GM18867 (cell line): Measurements from ENCODE around the gene RAPGEF1.

Experiments used
- ATAC-seq: cut with Tn5 transposase; IDR thresholded peaks from one replicate; pipeline ENCODE4 v1.9.1; 2021; ENCODE audit warnings: mild to moderate bottlenecking, moderate library complexity; ENCODE audit not compliant: unreplicated experiment

RAPGEF1 gene

GRCh38 chr9:131591845-131592208 lies 148.0 kb downstream of the RAPGEF1 start:
- no peak for ATAC-seq

GRCh38 chr9:131590907-131591844 lies 148.7 kb downstream of the RAPGEF1 start:
- no peak for ATAC-seq

DNA sequence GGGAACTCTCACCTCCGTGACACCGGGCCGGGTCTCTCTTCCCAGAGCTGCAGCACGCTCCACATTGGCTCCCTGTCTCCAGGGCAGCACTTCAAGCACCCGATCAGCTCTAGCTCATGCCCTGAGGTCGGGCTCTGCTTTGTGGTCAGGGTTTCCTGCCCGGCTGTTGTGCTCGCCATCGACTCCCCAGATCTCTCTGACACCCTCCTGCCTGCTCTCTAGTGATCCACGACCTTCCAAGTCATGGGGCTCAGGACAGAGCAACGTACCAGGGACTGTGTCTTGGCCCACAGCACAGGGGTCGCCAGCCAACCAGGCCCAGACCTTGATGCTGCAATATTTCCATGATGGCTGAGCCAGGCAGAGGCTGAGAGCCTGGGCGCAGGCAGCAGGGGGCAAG lies 149.4 kb downstream of the RAPGEF1 start:
- no peak for ATAC-seq

DNA sequence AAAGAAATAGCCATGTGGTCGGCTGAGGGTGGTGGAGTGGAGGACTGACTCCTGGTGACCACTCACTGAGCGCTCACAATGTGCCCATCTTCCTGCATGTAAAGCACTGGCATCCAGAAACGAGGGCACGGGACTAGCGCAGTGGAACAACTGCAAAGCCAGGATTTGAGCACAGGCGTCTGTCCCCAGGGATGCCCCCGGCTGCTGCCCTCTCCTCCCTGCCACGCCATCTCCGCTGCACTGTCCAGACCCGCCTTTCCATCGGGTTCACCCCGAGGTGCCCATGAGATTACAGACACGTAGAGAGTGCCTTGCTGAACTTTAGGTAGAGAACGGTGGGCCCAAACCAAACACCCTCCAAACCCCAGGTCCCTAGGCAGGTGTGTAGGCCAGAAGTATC lies 149.9 kb downstream of the RAPGEF1 start:
- ATAC-seq, result no peak

- no peak for ATAC-seq
Measured at GRCh38 chr9:131589124-131589711, 150.7 kb downstream of the RAPGEF1 start.

- no peak for ATAC-seq
Measured at GRCh38 chr9:131588396-131588795, 151.5 kb downstream of the RAPGEF1 start.

DNA sequence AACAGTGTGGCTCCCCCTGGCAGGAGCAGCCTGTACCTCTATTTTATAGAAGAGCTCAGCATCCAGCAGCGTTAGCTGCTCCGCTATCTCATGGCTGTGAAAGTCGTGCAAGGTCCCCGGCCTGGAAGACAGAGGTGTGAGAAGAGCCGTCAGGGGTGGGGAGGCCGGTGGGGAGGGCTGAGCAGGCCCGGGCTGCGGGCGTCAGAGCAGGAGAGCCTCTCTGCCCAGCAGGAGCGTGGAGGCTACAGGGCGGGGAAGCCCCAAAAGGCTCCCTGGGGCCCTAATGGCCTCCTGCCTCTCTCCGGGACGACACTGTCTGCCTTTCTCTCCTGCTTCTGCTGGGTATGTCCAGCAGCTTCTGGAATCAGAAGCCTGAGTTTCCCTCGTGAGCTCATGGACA lies 152.0 kb downstream of the RAPGEF1 start:
- no peak for ATAC-seq

DNA sequence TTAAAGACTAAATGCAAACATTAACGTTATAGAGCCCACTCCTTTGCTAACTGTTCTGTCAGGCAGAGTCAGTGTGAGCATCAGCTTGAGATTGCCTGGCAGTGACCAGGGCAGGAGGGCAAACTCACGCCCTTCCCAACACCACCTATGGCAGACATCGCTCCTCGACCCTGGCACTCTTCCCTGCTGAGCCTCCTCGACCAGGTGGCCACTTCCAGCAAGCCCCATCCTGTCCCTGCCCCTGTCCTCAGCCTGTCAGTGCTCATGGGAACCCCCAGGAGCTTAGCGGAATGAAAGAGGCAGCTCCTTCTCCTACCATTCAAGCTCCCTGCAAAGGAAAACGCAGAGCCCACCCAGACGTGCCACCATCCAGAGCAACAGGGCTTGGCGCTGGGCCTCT lies 152.5 kb downstream of the RAPGEF1 start:
- no peak for ATAC-seq

GRCh38 chr9:131585375-131585774 lies 154.5 kb downstream of the RAPGEF1 start:
- ATAC-seq, result no peak

- ATAC-seq, result no peak
Measured at GRCh38 chr9:131584858-131585257, 155.0 kb downstream of the RAPGEF1 start.

- ATAC-seq, result no peak
Measured at GRCh38 chr9:131583836-131584555, 155.9 kb downstream of the RAPGEF1 start.

GRCh38 chr9:131583337-131583645 lies 156.6 kb downstream of the RAPGEF1 start:
- ATAC-seq, result no peak

GRCh38 chr9:131582466-131583336 lies 157.2 kb downstream of the RAPGEF1 start:
- no peak for ATAC-seq

DNA sequence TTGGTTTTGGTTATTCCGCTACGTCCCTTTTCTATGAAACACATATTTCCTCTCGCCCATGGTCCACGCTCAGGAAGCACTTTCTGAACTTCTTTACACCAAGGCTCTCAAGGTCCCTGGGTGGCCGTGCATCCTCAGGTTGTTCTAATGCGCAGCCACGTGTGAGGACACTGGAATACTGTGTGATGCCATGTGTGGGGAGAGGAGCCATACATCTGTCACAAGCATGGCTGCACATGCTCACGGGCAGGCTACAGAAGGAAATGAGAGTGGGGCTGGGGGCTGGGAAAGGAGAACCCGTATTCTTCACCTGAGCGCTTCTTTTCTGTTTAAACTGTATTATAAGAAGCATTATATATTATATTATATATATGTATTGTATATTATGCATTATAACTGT lies 157.8 kb downstream of the RAPGEF1 start:
- no peak for ATAC-seq

- no peak for ATAC-seq
Measured at GRCh38 chr9:131580358-131580757, 159.5 kb downstream of the RAPGEF1 start.

DNA sequence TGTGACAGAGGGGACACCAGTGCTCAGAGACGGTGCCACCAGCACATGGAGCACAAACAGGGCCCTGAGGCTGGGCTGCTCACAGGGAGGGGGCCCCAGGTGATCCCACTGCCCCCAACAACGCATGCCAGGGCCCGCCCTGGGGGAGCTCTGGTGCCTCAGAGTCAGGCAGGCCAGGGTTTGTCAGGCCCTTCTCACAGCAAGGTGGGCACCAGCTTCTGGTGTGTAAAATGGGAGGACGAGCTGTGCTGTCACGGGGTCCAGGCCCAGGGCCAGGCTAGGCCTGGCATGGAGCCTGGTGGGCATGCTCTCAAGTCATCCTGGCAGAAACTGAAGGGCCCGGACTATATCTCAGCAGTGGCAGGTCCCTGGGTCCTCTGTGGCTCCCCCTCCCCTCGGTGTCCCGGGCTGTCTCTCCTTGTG lies 160.1 kb downstream of the RAPGEF1 start:
- no peak for ATAC-seq

GRCh38 chr9:131578731-131579504 lies 161.0 kb downstream of the RAPGEF1 start:
- ATAC-seq, result no peak

GRCh38 chr9:131578021-131578420 lies 161.9 kb downstream of the RAPGEF1 start:
- no peak for ATAC-seq

DNA sequence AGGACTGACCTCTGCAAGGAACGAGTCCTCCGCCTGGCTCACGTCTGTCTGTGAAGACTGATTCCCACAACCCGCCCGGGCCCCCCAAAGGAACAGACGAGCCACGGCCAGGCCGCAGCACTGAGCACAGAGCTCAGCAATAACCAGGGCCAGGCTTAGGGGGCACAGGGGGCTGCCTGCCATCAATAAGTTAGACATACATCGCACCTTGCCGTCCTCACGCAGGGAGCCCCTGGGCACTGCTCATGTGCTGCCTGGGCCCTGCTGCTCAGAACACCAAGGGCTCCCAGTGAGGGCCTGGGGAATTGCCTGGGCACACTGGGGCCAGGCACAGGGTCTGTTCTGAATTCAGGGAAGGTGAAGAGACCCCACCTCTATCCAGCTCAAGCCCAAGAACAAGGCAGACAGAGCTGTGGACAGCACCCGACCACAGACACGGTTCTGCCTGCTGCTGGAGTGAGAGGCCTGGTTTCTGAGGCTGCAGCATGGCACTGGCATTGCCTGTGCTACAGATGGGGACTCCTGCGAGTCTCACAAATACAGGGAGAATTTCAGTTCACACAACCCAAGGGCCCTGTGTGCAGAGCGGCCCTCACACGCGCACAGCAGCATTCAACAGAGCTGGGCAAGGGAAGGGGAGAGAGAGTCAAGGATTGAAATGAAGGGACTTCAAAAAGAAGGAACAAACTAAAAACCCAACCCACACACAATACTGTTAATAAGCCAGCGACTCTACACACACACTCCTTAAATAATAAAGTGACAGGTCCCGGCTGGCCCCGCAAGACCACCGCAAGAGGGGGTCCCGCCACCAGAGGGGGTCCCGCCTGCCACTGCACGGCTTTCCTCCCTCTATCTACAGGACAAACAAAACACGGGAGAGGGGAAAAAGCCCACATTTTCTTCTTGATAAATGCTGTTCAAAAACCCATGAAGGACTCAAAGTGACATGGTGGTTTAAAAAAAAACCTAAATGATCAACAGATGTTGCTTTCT lies 162.6 kb downstream of the RAPGEF1 start:
- no peak for ATAC-seq
